NCI-H69 (cell line): ENCODE results near the gene C1QTNF1.

ENCODE experiments used
- DNase-seq: peaks from one replicate; lab custom pipeline; 2025; lab: John Stamatoyannopoulos, UW

Gene C1QTNF1

GRCh38 chr17:78992542-78993212, 31.3 kb upstream of the C1QTNF1 start:
- no peak for DNase-seq

DNA sequence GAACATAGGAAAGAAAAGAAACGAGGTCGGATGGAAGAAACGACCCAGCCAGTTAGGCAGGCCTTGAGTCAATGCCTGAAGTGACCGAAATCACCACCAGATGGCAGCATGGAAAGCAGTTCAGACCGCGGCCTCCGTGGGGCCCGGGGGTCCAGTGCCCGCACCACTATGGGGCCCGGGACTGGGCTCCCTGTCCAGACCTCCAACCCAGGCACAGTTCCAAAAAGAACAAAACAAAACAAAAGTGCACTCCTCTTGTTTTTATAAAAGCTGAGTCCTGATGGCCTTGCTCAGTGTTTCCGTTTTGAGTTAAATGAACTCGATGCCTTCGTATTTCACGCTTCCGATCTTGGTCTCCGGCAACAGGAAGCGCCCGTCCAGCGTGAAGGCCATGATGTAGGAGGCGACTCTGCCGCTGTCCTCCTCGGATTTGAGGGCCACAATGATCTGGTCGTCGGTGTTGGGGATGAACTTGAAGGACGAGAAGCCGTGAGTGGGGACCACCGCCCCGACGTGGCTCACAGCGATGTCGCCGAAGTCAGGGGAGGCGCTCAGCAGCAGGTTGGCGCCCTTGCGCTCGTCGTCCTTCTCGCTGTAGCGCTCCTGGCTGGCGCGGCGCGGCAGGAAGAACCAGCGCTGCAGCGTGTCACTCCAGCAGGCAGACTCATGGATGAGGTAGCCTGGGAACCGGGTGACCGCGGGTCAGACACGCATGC, 30.6 kb upstream of the C1QTNF1 start:
- peak; percentile 57 for DNase-seq

DNA sequence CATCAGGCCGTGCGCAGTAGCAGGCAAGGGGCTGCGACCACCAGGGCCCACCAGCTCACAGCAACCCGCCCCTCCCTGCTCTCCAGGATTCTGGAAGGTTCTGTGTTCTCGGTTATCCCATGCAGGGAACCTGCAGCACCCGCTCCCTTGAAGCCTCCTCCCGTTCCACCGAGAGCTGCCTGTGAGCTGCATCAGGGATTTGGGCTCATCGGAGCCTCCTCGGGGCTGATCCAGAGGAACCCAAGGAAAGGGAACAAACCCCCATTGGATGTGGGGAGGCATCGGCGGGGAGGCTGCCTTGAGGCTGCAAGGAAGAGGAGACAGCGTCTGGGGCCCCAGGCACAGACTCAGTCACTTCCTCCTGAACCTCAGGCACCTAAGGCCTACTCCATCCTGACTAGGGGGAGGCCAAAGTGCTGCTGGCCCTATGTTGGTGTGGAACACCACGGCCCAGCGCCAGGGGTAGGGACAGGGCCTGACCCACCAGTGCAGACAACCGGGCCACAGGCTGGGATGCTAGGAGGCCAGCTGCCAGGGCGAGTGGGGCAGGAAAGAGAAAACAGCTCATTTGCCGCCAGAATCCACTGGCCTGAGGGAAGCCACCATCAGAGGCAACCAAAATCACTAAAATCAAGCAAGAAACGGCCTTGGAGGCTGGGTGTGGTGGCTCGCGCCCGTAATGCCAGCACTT, 29.8 kb upstream of the C1QTNF1 start:
- DNase-seq: no peak

DNA sequence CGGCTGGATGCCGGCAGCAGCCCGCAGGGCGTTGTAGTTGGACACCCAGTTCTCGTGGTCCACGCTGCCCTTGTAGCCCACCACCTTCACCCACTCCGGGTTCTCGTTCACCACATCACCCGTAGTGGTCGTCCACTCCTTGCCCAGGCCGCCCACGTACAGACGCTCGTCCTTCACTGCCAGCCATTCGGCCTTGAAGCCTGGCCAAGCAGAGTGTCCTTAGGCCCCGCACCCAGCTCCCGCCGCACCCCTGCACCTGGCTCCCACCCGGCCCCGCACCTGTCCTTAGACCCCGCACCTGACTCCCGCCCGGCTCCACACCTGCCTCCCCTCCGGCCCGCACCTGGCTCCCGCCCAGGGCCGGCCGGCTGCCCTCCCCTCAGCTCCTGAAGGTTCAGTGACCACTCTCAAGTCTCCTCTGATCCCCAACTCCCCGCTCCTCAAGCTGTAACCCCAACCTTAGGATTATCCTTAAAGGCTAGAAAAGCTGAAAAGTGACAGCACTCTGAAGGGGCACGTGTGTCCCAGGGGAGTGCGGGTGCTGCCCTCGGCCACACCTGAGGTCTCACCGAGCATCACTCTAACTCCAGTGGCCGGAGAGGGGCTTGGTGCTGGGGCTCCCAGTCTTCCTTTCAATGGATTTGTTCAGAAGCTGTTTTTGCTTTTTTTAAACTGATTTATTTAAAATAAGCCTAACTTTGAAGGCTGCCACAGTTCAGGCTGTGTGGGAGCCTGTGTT, 28.8 kb upstream of the C1QTNF1 start:
- no peak for DNase-seq

- DNase-seq: no peak
Measured at GRCh38 chr17:78995761-78996451, 28.1 kb upstream of the C1QTNF1 start.

DNA sequence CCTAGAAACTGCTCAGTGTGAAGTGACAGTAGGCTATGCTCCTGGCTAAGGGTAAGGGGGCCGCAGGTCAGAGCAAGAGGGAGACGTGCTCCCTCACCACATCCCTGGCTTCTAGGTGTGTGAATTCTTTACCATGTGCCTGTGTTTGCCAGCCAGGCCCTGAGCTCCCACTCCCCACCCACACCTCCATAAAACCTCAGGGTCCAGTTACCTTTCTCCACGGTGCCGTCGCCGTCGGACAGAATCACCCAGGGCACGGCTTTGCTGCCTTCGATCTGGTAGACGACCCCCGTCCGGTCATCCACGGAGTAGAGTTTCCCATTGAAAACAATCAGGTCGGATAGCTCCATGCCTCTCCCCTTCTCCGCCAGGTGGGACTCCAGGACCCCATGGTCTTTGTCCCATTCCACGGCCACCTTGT, 27.2 kb upstream of the C1QTNF1 start:
- DNase-seq: no peak

DNA sequence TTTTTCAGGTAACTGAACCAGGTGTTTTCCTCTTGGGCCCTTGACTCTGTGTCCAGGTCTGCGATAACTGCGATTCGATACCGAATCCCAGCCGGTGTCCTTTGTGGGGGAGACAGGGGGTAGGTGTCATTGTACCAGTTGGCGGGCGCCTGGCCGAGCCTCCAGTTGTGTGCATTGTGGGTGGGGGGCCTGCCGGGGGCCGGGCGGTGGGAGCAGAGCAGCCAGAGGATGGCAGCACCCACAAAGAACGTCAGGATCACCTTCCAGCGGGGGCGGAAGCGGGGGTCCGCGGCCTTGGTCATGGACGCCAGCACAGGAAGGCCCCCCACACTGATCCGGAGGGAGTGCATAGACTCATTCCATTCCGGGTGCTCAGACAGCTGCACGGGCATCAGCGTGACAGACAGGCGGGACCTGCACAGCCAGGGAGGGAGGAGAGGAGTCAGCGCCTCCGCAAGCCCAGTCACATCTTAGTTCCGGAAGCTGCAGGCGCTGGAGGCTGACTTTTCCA, 26.7 kb upstream of the C1QTNF1 start:
- no peak for DNase-seq

DNA sequence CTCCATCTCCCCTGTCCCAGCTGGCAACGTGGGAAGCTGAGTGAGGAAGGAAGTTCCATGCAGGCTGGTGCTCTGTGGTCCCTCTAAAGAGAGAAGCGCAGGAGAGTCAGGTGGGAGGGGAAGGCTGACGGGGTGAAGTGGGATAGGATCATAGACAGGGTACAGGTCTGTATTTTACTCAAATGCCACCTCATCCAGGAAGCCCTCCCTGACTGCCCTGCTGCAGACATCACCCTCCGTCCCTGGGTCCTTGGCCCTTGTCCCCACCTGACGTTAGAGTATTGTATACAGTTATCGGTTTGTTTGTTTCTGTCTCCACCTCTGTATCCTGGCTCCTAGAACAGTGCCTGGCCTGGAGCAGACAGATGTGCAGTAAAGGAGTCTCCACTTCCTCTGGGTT, 26.1 kb upstream of the C1QTNF1 start:
- no peak for DNase-seq

- no peak for DNase-seq
Measured at GRCh38 chr17:78998311-78999055, 25.5 kb upstream of the C1QTNF1 start.

GRCh38 chr17:78999056-78999768, 24.8 kb upstream of the C1QTNF1 start:
- no peak for DNase-seq

GRCh38 chr17:78999947-79000395, 24.0 kb upstream of the C1QTNF1 start:
- no peak for DNase-seq

GRCh38 chr17:79000396-79001189, 23.4 kb upstream of the C1QTNF1 start:
- DNase-seq: peak; percentile 64

DNA sequence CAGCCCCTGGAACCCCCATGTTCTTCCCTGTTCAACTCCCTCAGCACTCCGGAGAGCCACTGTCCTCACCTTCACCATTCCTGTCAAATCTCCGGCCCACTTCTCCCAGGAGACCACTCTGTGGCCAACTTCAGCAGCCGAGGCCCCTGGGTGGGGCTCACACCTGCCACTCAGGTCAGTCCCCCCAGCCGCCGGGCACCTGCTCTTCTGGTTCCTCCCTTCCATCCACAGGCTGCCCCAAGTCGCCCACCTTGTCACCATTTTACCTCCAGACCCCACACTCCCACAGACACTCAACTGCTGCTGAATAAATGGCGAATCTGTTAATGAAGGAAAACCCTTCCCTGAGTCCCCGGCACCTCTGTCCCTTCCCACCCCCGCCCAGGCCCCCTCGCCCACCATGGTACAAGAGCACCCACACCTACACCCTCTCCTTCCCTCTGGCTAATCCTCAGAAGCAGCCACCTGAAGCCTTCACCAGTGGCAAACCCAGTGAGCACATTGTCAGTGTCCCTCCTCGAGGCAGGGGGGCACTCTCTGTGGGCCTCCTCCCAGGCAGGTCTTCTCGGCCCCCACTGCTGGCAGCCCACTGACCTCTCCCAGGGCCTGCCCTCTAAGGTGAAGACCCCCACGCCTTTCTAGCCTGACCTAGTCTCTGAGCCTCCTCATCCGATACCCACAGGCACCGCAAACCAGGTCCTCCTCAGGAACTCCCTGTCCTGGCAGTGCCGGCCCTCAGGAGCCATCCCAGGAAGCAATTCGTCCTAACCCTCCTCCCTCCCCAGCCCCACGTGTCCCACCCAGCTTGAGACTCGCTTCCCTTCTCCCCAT, 22.6 kb upstream of the C1QTNF1 start:
- DNase-seq: no peak

- no peak for DNase-seq
Measured at GRCh38 chr17:79002291-79002690, 21.7 kb upstream of the C1QTNF1 start.

- no peak for DNase-seq
Measured at GRCh38 chr17:79002796-79003593, 21.0 kb upstream of the C1QTNF1 start.

GRCh38 chr17:79003661-79004411, 20.1 kb upstream of the C1QTNF1 start:
- peak; percentile 36 for DNase-seq
